Cardiac muscle cell (in vitro differentiated cells and primary cell): Measurements from ENCODE around the gene CUTA. TPM values are rescaled to one million over a fixed set of nuclear protein-coding genes. Genes with fewer than 3 reads are reported as not detected.

Source experiments
- DNase-seq, 2 donors: peaks; one replicate each; pipeline versions ENCODE4 v3.0.0 to v3.0.0-alpha.2; 2010 to 2017; ENCODE audit warnings: low read depth in 1 of 2, low spot score in 1 of 2
- H3K27ac ChIP-seq: fragments of 200-600 bp; sonication (generic); 2 replicates; pipeline ENCODE4 v1.5.1; 2016
- H3K27me3 ChIP-seq: fragments of 200-600 bp; sonication (generic); 2 replicates; pipeline ENCODE4 v1.6.0; 2016; ENCODE audit warnings: control low read depth
- H3K36me3 ChIP-seq: fragments of 200-600 bp; sonication (generic); 2 replicates; pipeline ENCODE4 v1.5.1; 2016; ENCODE audit warnings: control low read depth
- H3K4me1 ChIP-seq: fragments of 200-600 bp; sonication (generic); 2 replicates; pipeline ENCODE4 v1.8.1; 2017; ENCODE audit warnings: low read depth, mild to moderate bottlenecking, mixed run types
- H3K4me3 ChIP-seq: fragments of 200-600 bp; sonication (generic); 2 replicates; pipeline ENCODE4 v1.5.1; 2016; ENCODE audit warnings: mild to moderate bottlenecking
- H3K9me3 ChIP-seq: fragments of 200-600 bp; sonication (generic); 2 replicates; pipeline ENCODE4 v1.5.1; 2017; ENCODE audit warnings: low read depth, mild to moderate bottlenecking, control low read depth
- CTCF ChIP-seq: IDR thresholded peaks from 2 replicates; pipeline ENCODE4 v1.5.1; 2012; ENCODE audit warnings: low read depth, mild to moderate bottlenecking, low read length
- polyA plus RNA-seq: library from polyadenylated mRNA; unstranded; fragments of >200 nt; fragmentation: Nextera tagmentation; extraction: Ambion mirVana; gene quantifications from 2 replicates; pipeline ENCODE4 v1.2.1, GENCODE V29; 2016
- total RNA-seq: library from RNA; depleted of rRNA; stranded (reverse); fragments of >200 nt; gene quantifications from 2 replicates; pipeline ENCODE4 v1.2.3, GENCODE V29; 2016

CUTA gene
- total and polyA plus RNA-seq, 2 experiments from 2014 or later, result 304 to 501 TPM

- DNase-seq, result peak; percentile 67 to 91
- TF ChIP-seq CTCF, result no peak
- peak within 1 kb of the TSS; percentile 97 for H3K4me3 ChIP-seq
- H3K9me3 ChIP-seq, result no peaks in the 10 kb centered on the region
- H3K27me3 ChIP-seq, result no peaks in the 10 kb centered on the region
- peak within 1 kb of the TSS; percentile 95 for H3K27ac ChIP-seq
- H3K4me1 ChIP-seq, result no peaks in the 10 kb centered on the region
- H3K36me3 ChIP-seq, result peaks cover 25% of the 10 kb centered on the region
Observed at GRCh38 chr6:33410711-33411631, 6.9 kb downstream of the CUTA start, which contains the start of gene PHF1. Gene PHF1 (plus strand): TSS chr6:33411014. CDS start chr6:33412264, 1,250 bp downstream.

- Histone ChIP-seq H3K9me3 (no peaks in the 10 kb centered on the region), H3K27me3 (no peaks in the 10 kb centered on the region), H3K4me3 (peak overlapping the region; percentile 97), H3K4me1 (no peaks in the 10 kb centered on the region), H3K36me3 (peaks cover 17% of the 10 kb centered on the region), H3K27ac (peak overlapping the region; percentile 95)
- TF ChIP-seq CTCF, result no peak
- DNase-seq, result peak; percentile 99
Observed at GRCh38 chr6:33410050-33410710, 7.7 kb downstream of the CUTA start.

- Histone ChIP-seq H3K9me3 (no peaks in the 10 kb centered on the region), H3K27me3 (no peaks in the 10 kb centered on the region), H3K36me3 (no peaks in the 10 kb centered on the region), H3K4me1 (no peaks in the 10 kb centered on the region), H3K27ac (no peak overlapping the region), H3K4me3 (no peak overlapping the region)
- TF ChIP-seq CTCF, result peak; percentile 38
- peak in 1 of 2 donors; percentile 72 for DNase-seq
Observed at GRCh38 chr6:33407132-33407718, 10.7 kb downstream of the CUTA start.

GRCh38 chr6:33406126-33406525, 11.8 kb downstream of the CUTA start:
- no peak for DNase-seq
- Histone ChIP-seq H3K27ac (no peak overlapping the region), H3K4me1 (no peaks in the 10 kb centered on the region), H3K36me3 (no peaks in the 10 kb centered on the region), H3K4me3 (no peak overlapping the region), H3K27me3 (no peaks in the 10 kb centered on the region), H3K9me3 (no peaks in the 10 kb centered on the region)
- TF ChIP-seq CTCF, result no peak

GRCh38 chr6:33405386-33405940, 12.4 kb downstream of the CUTA start:
- DNase-seq, result no peak
- H3K4me1 ChIP-seq, result no peaks in the 10 kb centered on the region
- H3K4me3 ChIP-seq, result no peak overlapping the region
- H3K27me3 ChIP-seq, result no peaks in the 10 kb centered on the region
- no peak for TF ChIP-seq CTCF
- H3K36me3 ChIP-seq, result no peaks in the 10 kb centered on the region
- H3K9me3 ChIP-seq, result no peaks in the 10 kb centered on the region
- H3K27ac ChIP-seq, result no peak overlapping the region
